Naive B cell (primary cell): ENCODE measurements around the gene NOS2. TPM values are rescaled to one million over a fixed set of nuclear protein-coding genes. Genes with fewer than 3 reads are reported as not detected.
"Not testable (repeated sequence)": the region's sequence is repeated elsewhere in the genome, so short reads cannot be mapped to it uniquely, and the experiment has no call there.

Experiments used
- ATAC-seq, 2 donors: fragments of 150-1000 bp; cut with Tn5 transposase; 2 replicates each; pipeline ENCODE4 v1.10.0; 2021; ENCODE audit warnings: low read depth in 2 of 2, mild to moderate bottlenecking in 2 of 2, moderate library complexity in 2 of 2
- DNase-seq: peaks from one replicate; pipeline ENCODE4 v3.0.0; 2022
- H3K27ac Mint-ChIP-seq, 6 donors: one replicate each; pipeline ENCODE4 v1.8.0; 2020 to 2022; ENCODE audit warnings: mild to moderate bottlenecking in 6 of 6, mixed read lengths in 6 of 6, moderate library complexity in 5 of 6, inconsistent platforms in 2 of 6
- H3K27me3 Mint-ChIP-seq, 3 donors: one replicate each; pipeline ENCODE4 v1.8.0; 2021 to 2022; ENCODE audit warnings: mixed read lengths in 3 of 3, mild to moderate bottlenecking in 1 of 3
- H3K36me3 Mint-ChIP-seq, 2 donors: one replicate each; pipeline ENCODE4 v1.8.0; 2020 to 2022; ENCODE audit warnings: mixed read lengths in 2 of 2, inconsistent platforms in 1 of 2, mild to moderate bottlenecking in 1 of 2
- H3K4me1 Mint-ChIP-seq, 3 donors: one replicate each; pipeline ENCODE4 v1.8.0; 2020 to 2022; ENCODE audit warnings: mixed read lengths in 3 of 3, inconsistent platforms in 1 of 3, mild to moderate bottlenecking in 1 of 3, moderate library complexity in 1 of 3
- H3K4me3 Mint-ChIP-seq, 8 donors: one replicate each; pipeline ENCODE4 v1.8.0; 2020 to 2022; ENCODE audit warnings: mild to moderate bottlenecking in 8 of 8, mixed read lengths in 8 of 8, moderate library complexity in 8 of 8, inconsistent platforms in 2 of 8
- H3K9me3 Mint-ChIP-seq, 7 donors: one replicate each; pipeline ENCODE4 v1.8.0; 2020 to 2022; ENCODE audit warnings: mixed read lengths in 7 of 7, mild to moderate bottlenecking in 5 of 7, inconsistent platforms in 2 of 7, moderate library complexity in 1 of 7
- polyA plus RNA-seq, 6 donors: library from polyadenylated mRNA; unstranded; fragments of 300-500 nt; fragmentation: Illumina TruSeq; gene quantifications; one replicate each; pipeline ENCODE4 v1.2.3, GENCODE V29; 2021; ENCODE audit warnings: low read depth in 6 of 6

Gene NOS2
- polyA plus RNA-seq, 6 donors from 2014 or later = 0.08 TPM; not detected in 5

DNA sequence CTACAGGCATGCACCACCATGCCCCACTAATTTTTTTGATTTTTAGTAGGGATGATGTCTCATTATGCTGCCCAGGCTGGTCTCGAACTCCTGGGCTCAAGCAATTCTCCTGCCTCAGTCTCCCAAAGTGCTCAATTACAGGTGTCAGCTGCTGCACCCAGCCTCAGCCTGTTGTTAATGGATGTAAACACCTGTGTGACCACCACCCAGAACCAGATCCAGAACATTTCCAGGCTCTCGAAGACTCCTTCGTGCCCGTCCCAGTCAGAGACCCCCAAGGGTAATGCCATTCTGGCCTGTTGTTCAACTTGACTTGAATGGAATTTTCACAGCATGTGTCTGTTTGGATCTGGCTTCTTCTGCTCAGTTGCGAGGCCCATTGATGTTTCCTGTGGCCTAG lies 59.8 kb downstream of the NOS2 start:
- Mint-ChIP-seq H3K27ac (peak overlapping the region in 1 of 6 donors; percentile 56), H3K27me3 (peaks cover 11 to 13% (median 13%) of the 10 kb centered on the region in 3 donors)
- not testable (repeated sequence) for H3K4me3 Mint-ChIP-seq, ATAC-seq, H3K9me3 Mint-ChIP-seq, DNase-seq, H3K36me3 Mint-ChIP-seq, H3K4me1 Mint-ChIP-seq

DNA sequence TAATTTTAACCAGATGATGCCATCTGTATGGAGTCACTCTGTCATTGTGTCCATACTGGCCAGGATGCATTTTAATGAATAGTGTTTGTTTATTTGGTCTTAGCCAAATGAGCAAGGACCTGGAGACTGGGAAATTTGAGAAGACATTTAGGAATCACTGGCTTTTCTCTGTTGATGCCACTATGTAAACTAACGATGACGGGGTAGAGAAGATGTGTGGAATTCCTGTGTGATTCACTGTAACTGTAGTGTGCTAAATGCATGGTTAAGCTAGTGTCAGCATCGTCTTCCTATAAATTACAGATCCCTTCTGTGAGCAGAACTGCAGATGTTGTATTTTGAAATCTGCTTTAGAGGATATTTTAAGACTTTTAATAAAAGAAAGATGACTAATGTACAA lies 66.6 kb downstream of the NOS2 start:
- Mint-ChIP-seq H3K27ac (no peak overlapping the region), H3K4me3 (no peak overlapping the region), H3K27me3 (peaks cover 18 to 54% (median 26%) of the 10 kb centered on the region in 3 donors), H3K4me1 (no peaks in the 10 kb centered on the region), H3K36me3 (no peaks in the 10 kb centered on the region), H3K9me3 (no peaks in the 10 kb centered on the region)
- DNase-seq (no peak), ATAC-seq (no peak)

DNA sequence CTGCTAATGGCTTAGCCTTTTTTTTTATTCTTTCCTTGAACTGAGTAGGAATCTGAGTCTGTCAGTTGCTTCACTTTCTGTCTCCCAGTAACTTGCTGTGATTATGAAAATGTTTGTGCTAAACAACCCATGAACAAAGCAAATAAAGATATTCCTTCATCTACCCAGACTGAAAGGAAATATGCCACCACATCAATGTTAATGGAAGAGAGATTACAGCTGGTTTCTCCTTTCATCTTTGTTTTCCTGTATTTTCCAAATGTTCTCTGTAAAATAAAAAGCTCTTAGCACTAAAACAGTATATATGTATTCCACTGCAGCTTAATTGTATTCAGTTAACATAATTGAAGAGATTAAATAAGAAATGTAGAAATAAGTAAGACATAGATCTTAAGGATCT lies 67.6 kb downstream of the NOS2 start:
- peaks cover 21 to 54% (median 26%) of the 10 kb centered on the region in 3 donors for H3K27me3 Mint-ChIP-seq
- ATAC-seq, H3K4me1 Mint-ChIP-seq: not testable (repeated sequence)

DNA sequence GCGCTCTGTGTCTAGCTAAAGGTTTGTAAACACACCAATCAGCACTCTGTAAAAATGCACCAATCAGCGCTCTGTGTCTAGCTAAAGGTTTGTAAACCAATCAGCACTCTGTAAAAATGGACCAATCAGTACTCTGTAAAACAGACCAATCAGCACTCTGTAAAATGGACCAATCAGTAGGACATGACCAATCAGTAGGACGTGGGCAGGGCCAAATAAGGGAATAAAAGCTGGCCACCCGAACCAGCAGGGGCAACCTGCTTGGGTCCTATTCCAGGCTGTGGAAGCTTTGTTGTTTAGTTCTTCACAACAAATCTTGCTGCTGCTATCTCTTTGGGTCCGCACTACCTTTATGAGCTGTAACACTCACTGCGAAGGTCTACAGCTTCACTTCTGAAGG lies 74.3 kb downstream of the NOS2 start:
- peaks cover 0 to 11% (median 0%) of the 10 kb centered on the region in 7 donors for H3K9me3 Mint-ChIP-seq
- not testable (repeated sequence) for DNase-seq

More for the DNA sequence above, 67.6 kb downstream of the NOS2 start:
- not testable (repeated sequence) for DNase-seq, H3K27ac Mint-ChIP-seq, H3K9me3 Mint-ChIP-seq, H3K36me3 Mint-ChIP-seq, H3K4me3 Mint-ChIP-seq

DNA sequence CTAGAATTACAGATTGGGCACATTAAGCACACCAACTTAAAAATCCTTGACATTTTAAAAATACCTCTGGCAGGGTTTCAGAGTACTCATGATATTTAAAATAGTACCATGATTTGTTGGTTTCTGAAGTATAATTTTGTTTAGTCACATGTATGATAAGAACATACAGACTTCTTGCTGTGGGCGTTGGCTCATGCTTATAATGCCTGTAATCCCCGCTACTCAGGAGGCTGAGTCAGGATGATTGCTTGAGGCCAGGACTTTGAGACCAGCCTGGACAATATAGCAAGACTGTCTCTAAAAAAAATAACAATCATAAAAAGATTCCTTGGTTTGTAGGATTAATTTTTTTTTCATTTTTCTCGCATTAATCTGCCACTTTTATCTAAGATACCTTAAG lies 78.5 kb downstream of the NOS2 start:
- no peaks in the 10 kb centered on the region for H3K4me1 Mint-ChIP-seq
- no peak for DNase-seq
- peaks cover 0 to 13% (median 2%) of the 10 kb centered on the region in 7 donors for H3K9me3 Mint-ChIP-seq
- H3K4me3 Mint-ChIP-seq = no peak overlapping the region
- H3K27ac Mint-ChIP-seq = no peak overlapping the region
- no peaks in the 10 kb centered on the region for H3K36me3 Mint-ChIP-seq
- ATAC-seq = no peak
- peaks cover 34 to 39% (median 35%) of the 10 kb centered on the region in 3 donors for H3K27me3 Mint-ChIP-seq

More for the DNA sequence above, 74.3 kb downstream of the NOS2 start:
- H3K4me3 Mint-ChIP-seq, H3K4me1 Mint-ChIP-seq, H3K27ac Mint-ChIP-seq, H3K36me3 Mint-ChIP-seq, ATAC-seq: not testable (repeated sequence)
- H3K27me3 Mint-ChIP-seq = peaks cover 23 to 34% (median 29%) of the 10 kb centered on the region in 3 donors

Other genes with a start within 250 kb of the NOS2 start
- gene LGALS9, start 169.3 kb downstream of the NOS2 start, polyA plus RNA-seq = 100 to 1,000 TPM in 2 of 6 donors, 10 to 100 TPM in 4; 70.6 to 109 (median 91.5) TPM
- gene LYRM9, start 92.8 kb upstream of the NOS2 start, polyA plus RNA-seq = 10 to 100 TPM; 16.7 to 29.0 (median 25.3) TPM
- 1 to 10 TPM; 1.3 to 6.9 (median 2.0) TPM for gene NLK, start 242.1 kb upstream of the NOS2 start, polyA plus RNA-seq